CD4-positive, alpha-beta T cell treated with Interleukin-15 for 1 hour (primary cell): Measurements from ENCODE around the gene FAM156B.
"Not testable (repeated sequence)": the region's sequence is repeated elsewhere in the genome, so short reads cannot be mapped to it uniquely, and the experiment has no call there.

Experiments
- DNase-seq: peaks from one replicate; pipeline ENCODE4 v3.0.0-alpha.2; 2020

Gene FAM156B

GRCh38 chrX:52896855-52897709 lies at the start of gene FAM156B:
Gene FAM156B (plus strand): TSS chrX:52897330. CDS start chrX:52907226, 9,896 bp downstream.
- DNase-seq = not testable (repeated sequence)

GRCh38 chrX:52852110-52852860 lies 44.8 kb upstream of the FAM156B start:
- no peak for DNase-seq

GRCh38 chrX:52856991-52857525 lies 40.1 kb upstream of the FAM156B start:
- DNase-seq = not testable (repeated sequence)

- no peak for DNase-seq
Observed at GRCh38 chrX:52865343-52865998, 31.7 kb upstream of the FAM156B start.

- no peak for DNase-seq
Observed at GRCh38 chrX:52867610-52868348, 29.4 kb upstream of the FAM156B start, which contains the start of gene XAGE3. Gene XAGE3 (minus strand): TSS chrX:52868083. CDS start chrX:52867133, 950 bp downstream.

GRCh38 chrX:52870046-52870445 lies 27.1 kb upstream of the FAM156B start:
- DNase-seq = no peak

GRCh38 chrX:52873825-52874224 lies 23.3 kb upstream of the FAM156B start:
- not testable (repeated sequence) for DNase-seq

- DNase-seq = no peak
Observed at GRCh38 chrX:52874661-52875060, 22.5 kb upstream of the FAM156B start.

GRCh38 chrX:52875436-52875835 lies 21.7 kb upstream of the FAM156B start:
- DNase-seq = not testable (repeated sequence)

- not testable (repeated sequence) for DNase-seq
Observed at GRCh38 chrX:52876386-52876785, 20.7 kb upstream of the FAM156B start.

GRCh38 chrX:52887459-52887858 lies 9.7 kb upstream of the FAM156B start:
- DNase-seq = not testable (repeated sequence)

- not testable (repeated sequence) for DNase-seq
Observed at GRCh38 chrX:52888090-52888489, 9.0 kb upstream of the FAM156B start.

- DNase-seq = not testable (repeated sequence)
Observed at GRCh38 chrX:52896438-52896837, 692 bp upstream of the FAM156B start.

GRCh38 chrX:52905531-52905930 lies 8.4 kb downstream of the FAM156B start:
- DNase-seq = not testable (repeated sequence)

- DNase-seq = not testable (repeated sequence)
Observed at GRCh38 chrX:52906072-52906471, 8.9 kb downstream of the FAM156B start.

- not testable (repeated sequence) for DNase-seq
Observed at GRCh38 chrX:52907137-52907536, 10.0 kb downstream of the FAM156B start.

GRCh38 chrX:52907900-52908299 lies 10.8 kb downstream of the FAM156B start:
- not testable (repeated sequence) for DNase-seq

GRCh38 chrX:52909313-52909969 lies 12.3 kb downstream of the FAM156B start:
- not testable (repeated sequence) for DNase-seq

GRCh38 chrX:52913681-52914080 lies 16.6 kb downstream of the FAM156B start:
- not testable (repeated sequence) for DNase-seq

- DNase-seq = not testable (repeated sequence)
Observed at GRCh38 chrX:52914704-52915103, 17.6 kb downstream of the FAM156B start.

- peak; percentile 46 for DNase-seq
Observed at GRCh38 chrX:52923781-52924241, 26.7 kb downstream of the FAM156B start.
